ENCODE measurements around the gene VPS41. TPM values are rescaled to one million over a fixed set of nuclear protein-coding genes. Genes with fewer than 3 reads are reported as not detected.

Gene VPS41
- total and polyA plus RNA-seq, 2 donors from 2014 or later = 21.8 to 94.0 TPM

DNA sequence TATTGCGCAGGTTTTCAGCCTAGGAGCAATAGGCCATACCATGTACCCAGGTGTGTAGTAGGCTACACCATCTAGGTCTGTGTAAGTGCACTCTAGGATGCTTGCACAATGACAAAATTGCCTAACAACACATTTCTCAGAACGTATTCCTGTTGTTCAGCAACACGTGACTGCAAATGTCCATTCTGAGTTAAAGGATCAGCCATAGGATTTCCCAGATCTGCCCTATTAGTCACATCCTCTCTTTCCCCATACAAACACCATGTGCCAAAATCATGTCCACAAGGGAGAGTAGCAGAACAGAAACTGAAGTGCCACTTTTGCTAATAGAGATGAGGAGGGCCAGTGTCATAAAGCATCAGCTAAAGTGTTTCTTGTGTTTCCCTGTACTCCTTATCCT lies 235.2 kb downstream of the VPS41 start:
- intact Hi-C loops (cut with DNase I) = no loop called here
- Histone ChIP-seq H3K4me3 (ENCODE audit: low read length in 3 of 3) (no peak overlapping the region), H3K27ac (ENCODE audit: low read depth in 2 of 2, low read length in 2 of 2) (no peak overlapping the region), H3K4me1 (ENCODE audit: control insufficient read depth in 2 of 3, insufficient read depth in 2 of 3, low read depth in 1 of 3, low read length in 3 of 3) (no peaks in the 10 kb centered on the region), H3K27me3 (ENCODE audit: control insufficient read depth, insufficient read depth, low read length) (no peaks in the 10 kb centered on the region), H3K36me3 (ENCODE audit: control insufficient read depth in 2 of 3, insufficient read depth in 3 of 3, low read length in 3 of 3) (no peaks in the 10 kb centered on the region), H3K9me3 (ENCODE audit: control insufficient read depth in 2 of 3, insufficient read depth in 1 of 3, low read length in 3 of 3) (no peaks in the 10 kb centered on the region), H3K9ac (ENCODE audit: low read length in 3 of 3) (no peak overlapping the region)
- FAIRE-seq (no peak), DNase-seq (no peak)
- TF ChIP-seq CTCF (IDR thresholded peaks at IDR 0.05; ENCODE audit: borderline replicate concordance, extremely low read depth, insufficient read depth) = no peak

Other genes starting within 250 kb of the VPS41 start
- gene POU6F2, start 68.7 kb upstream of the VPS41 start, total RNA-seq = 0.47 TPM
- gene POU6F2, start 68.7 kb upstream of the VPS41 start, polyA plus RNA-seq (ENCODE audit: insufficient read depth, low read depth, low replicate concordance) = not detected